H9 (cell line): Measurements from ENCODE around the gene TUBB4B. TPM values are rescaled to one million over a fixed set of nuclear protein-coding genes. Genes with fewer than 3 reads are reported as not detected.

Source experiments
- DNase-seq: peaks from one replicate; pipeline ENCODE4 v3.0.0-alpha.2; 2017
- H2AFZ ChIP-seq: one replicate; pipeline ENCODE4 v1.6.1; 2013; ENCODE audit warnings: mild to moderate bottlenecking, low read length, control low read depth, moderate library complexity
- H2AK5ac ChIP-seq: 2 replicates; pipeline ENCODE4 v1.6.1; 2013; ENCODE audit warnings: low read length, control low read depth, mixed read lengths; ENCODE audit not compliant: insufficient read length
- H2BK120ac ChIP-seq: one replicate; pipeline ENCODE4 v1.6.1; 2013; ENCODE audit warnings: low read depth, mild to moderate bottlenecking, low read length, control low read depth, inconsistent platforms; ENCODE audit not compliant: poor library complexity, severe bottlenecking
- H2BK12ac ChIP-seq: 2 replicates; pipeline ENCODE4 v1.6.1; 2013; ENCODE audit warnings: low read length, control low read depth, mixed read lengths, low read depth; ENCODE audit not compliant: insufficient read length
- H2BK15ac ChIP-seq: 2 replicates; pipeline ENCODE4 v1.6.1; 2013; ENCODE audit warnings: low read depth, low read length, control low read depth
- H2BK20ac ChIP-seq: one replicate; pipeline ENCODE4 v1.6.1; 2013; ENCODE audit warnings: low read depth, mild to moderate bottlenecking, low read length, control low read depth, inconsistent platforms; ENCODE audit not compliant: poor library complexity, severe bottlenecking
- H2BK5ac ChIP-seq: 2 replicates; pipeline ENCODE4 v1.6.1; 2013; ENCODE audit warnings: low read length, control low read depth, mixed read lengths; ENCODE audit not compliant: insufficient read length
- H3K14ac ChIP-seq: 2 replicates; pipeline ENCODE4 v1.6.1; 2013; ENCODE audit warnings: low read length, control low read depth; ENCODE audit not compliant: insufficient read depth
- H3K18ac ChIP-seq: 2 replicates; pipeline ENCODE4 v1.6.1; 2013; ENCODE audit warnings: low read depth, mild to moderate bottlenecking, mixed read lengths, low read length, control low read depth; ENCODE audit not compliant: insufficient read length
- H3K23ac ChIP-seq: 2 replicates; pipeline ENCODE4 v1.6.1; 2013; ENCODE audit warnings: low read length, control low read depth, mixed read lengths, low read depth; ENCODE audit not compliant: insufficient read length
- H3K23me2 ChIP-seq: 2 replicates; pipeline ENCODE4 v1.6.1; 2013; ENCODE audit warnings: low read depth, mild to moderate bottlenecking, mixed read lengths, low read length, control low read depth; ENCODE audit not compliant: insufficient read length, poor library complexity, severe bottlenecking
- H3K27ac ChIP-seq: 2 replicates; pipeline ENCODE4 v1.5.1; 2013; ENCODE audit warnings: low read length, control low read depth, mixed read lengths, low read depth; ENCODE audit not compliant: insufficient read length
- H3K27me3 ChIP-seq: 2 replicates; pipeline ENCODE4 v1.6.1; 2013; ENCODE audit warnings: low read length, control low read depth, inconsistent platforms; ENCODE audit not compliant: insufficient read depth
- H3K4ac ChIP-seq: 2 replicates; pipeline ENCODE4 v1.6.1; 2013; ENCODE audit warnings: low read depth, mild to moderate bottlenecking, control low read depth, inconsistent platforms, low read length, moderate library complexity
- H3K4me1 ChIP-seq: 2 replicates; pipeline ENCODE4 v1.6.1; 2013; ENCODE audit warnings: low read length, control low read depth, inconsistent platforms; ENCODE audit not compliant: insufficient read depth
- H3K4me2 ChIP-seq: 2 replicates; pipeline ENCODE4 v1.6.1; 2013; ENCODE audit warnings: low read length, control low read depth, mixed read lengths; ENCODE audit not compliant: insufficient read length, insufficient read depth
- H3K56ac ChIP-seq: 2 replicates; pipeline ENCODE4 v1.6.1; 2013; ENCODE audit warnings: low read depth, mild to moderate bottlenecking, mixed read lengths, low read length, control low read depth; ENCODE audit not compliant: insufficient read length
- H3K79me1 ChIP-seq: 2 replicates; pipeline ENCODE4 v1.6.1; 2013; ENCODE audit warnings: low read depth, mild to moderate bottlenecking, moderate library complexity, low read length, control low read depth, inconsistent platforms; ENCODE audit not compliant: insufficient read depth, poor library complexity, severe bottlenecking
- H3K79me2 ChIP-seq: 2 replicates; pipeline ENCODE4 v1.6.1; 2013; ENCODE audit warnings: low read length, control low read depth, inconsistent platforms; ENCODE audit not compliant: insufficient read depth
- H3K9ac ChIP-seq: 2 replicates; pipeline ENCODE4 v1.6.1; 2013; ENCODE audit warnings: low read length, control low read depth, mixed read lengths; ENCODE audit not compliant: insufficient read length; ENCODE audit errors: extremely low read depth
- H3K9me3 ChIP-seq: one replicate; pipeline ENCODE4 v1.6.1; 2013; ENCODE audit warnings: low read depth, low read length, inconsistent platforms; ENCODE audit not compliant: control insufficient read depth
- H3T11ph ChIP-seq: one replicate; pipeline ENCODE4 v1.6.1; 2013; ENCODE audit warnings: mild to moderate bottlenecking, low read length, control low read depth, inconsistent platforms
- H4K20me1 ChIP-seq: one replicate; pipeline ENCODE4 v1.6.1; 2013; ENCODE audit not compliant: control insufficient read depth, insufficient read length, insufficient read depth
- H4K5ac ChIP-seq: 2 replicates; pipeline ENCODE4 v1.6.1; 2013; ENCODE audit warnings: low read depth, mild to moderate bottlenecking, mixed read lengths, low read length, control low read depth; ENCODE audit not compliant: insufficient read length
- H4K8ac ChIP-seq: replicated peaks from 2 replicates; pipeline ENCODE4 v1.6.1; 2013; ENCODE audit warnings: low read length, control low read depth, mixed read lengths, low read depth; ENCODE audit not compliant: insufficient read length
- H4K91ac ChIP-seq: 2 replicates; pipeline ENCODE4 v1.6.1; 2013; ENCODE audit warnings: low read depth, mild to moderate bottlenecking, moderate library complexity, mixed read lengths, low read length, control low read depth; ENCODE audit not compliant: insufficient read length
- H3K27ac Mint-ChIP-seq, 3 experiments: 2 replicates in 2 of 3; 3 replicates in 1 of 3; pipeline ENCODE4 v1.8.0; 2020 to 2021; ENCODE audit warnings: mixed read lengths in 3 of 3, mild to moderate bottlenecking in 1 of 3, moderate library complexity in 1 of 3
- H3K27me3 Mint-ChIP-seq: 2 replicates; pipeline ENCODE4 v1.8.0; 2021; ENCODE audit warnings: low read depth, mild to moderate bottlenecking, moderate library complexity, mixed read lengths
- H3K36me3 Mint-ChIP-seq, 3 experiments: 2 replicates in 2 of 3; 3 replicates in 1 of 3; pipeline ENCODE4 v1.8.0; 2020 to 2021; ENCODE audit warnings: low read depth in 3 of 3, mixed read lengths in 3 of 3; ENCODE audit not compliant: insufficient read depth in 1 of 3
- H3K4me1 Mint-ChIP-seq, 2 experiments: 2 replicates each; pipeline ENCODE4 v1.8.0; 2020; ENCODE audit warnings: mixed read lengths in 2 of 2
- H3K4me3 Mint-ChIP-seq, 2 experiments: 2 replicates in 1 of 2; 3 replicates in 1 of 2; pipeline ENCODE4 v1.8.0; 2020 to 2021; ENCODE audit warnings: mild to moderate bottlenecking in 2 of 2, mixed read lengths in 2 of 2, moderate library complexity in 1 of 2
- H3K9me3 Mint-ChIP-seq, 2 experiments: 2 replicates in 1 of 2; 3 replicates in 1 of 2; pipeline ENCODE4 v1.8.0; 2020; ENCODE audit warnings: mild to moderate bottlenecking in 2 of 2, mixed read lengths in 2 of 2, moderate library complexity in 1 of 2
- CTCF ChIP-seq: fragments of 200-600 bp; sonication (generic); conservative IDR thresholded peaks from 3 replicates; pipeline ENCODE4 v1.8.0; 2021; ENCODE audit warnings: antibody characterized with exemption, mild to moderate bottlenecking
- WGBS: extraction: QIAGEN DNeasy Blood & Tissue Kit; methylation state at CpG from one replicate; pipeline ENCODE4 v1.1.7; 2013; ENCODE audit warnings: missing lambda C conversion rate, low lambda C conversion rate, mixed read lengths; ENCODE audit not compliant: insufficient read length; ENCODE audit errors: extremely low coverage; 5-methylcytosine and 5-hydroxymethylcytosine counted together
- total RNA-seq: library from RNA; stranded (reverse); gene quantifications from 2 replicates; pipeline ENCODE4 v1.2.1, GENCODE V29; 2021

Gene TUBB4B
- total RNA-seq, 1 experiment from 2014 or later, result 378 TPM

DNA sequence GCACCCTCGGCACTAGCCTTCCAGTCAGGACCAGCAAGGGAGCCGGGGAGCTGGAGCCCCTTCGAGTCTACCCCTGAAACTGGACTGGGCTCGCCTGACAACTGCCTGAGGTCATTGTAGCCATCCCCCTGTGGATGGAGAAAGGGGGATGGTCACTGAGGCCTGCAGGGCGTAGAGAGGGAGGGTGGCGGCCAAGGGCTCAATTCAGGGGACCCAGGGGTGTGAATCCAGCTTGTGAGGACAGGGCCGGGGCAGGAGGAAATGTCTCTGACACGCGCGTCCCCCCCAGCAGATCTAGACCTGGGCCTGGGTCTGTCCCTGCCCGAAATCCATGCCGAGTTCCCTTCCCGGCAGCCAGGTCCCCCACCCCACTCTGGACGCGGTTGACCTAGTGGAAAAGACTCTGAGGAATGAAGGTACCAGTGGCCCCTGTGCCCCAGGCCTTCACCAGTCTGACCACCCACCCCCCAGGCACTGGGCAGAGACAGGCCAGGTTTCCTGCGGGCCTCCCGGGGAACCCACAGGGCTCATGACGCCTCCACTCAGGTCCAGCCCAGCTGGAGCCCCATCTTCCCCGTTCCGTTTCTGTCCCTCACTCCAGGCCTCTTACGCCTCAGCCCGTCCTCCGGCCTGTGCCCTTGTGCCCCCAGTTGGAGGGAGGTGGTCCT, 9.6 kb upstream of the TUBB4B start:
- H2AFZ ChIP-seq, result no peak overlapping the region
- no peaks in the 10 kb centered on the region for H3K23me2 ChIP-seq
- no peak overlapping the region for H4K91ac ChIP-seq
- no CpG with 5 or more reads among the region's 23 CpGs for WGBS
- no peak overlapping the region for H2BK5ac ChIP-seq
- no peaks in the 10 kb centered on the region for H4K20me1 ChIP-seq
- H3K23ac ChIP-seq, result no peak overlapping the region
- Mint-ChIP-seq H3K27ac (no peak overlapping the region), H3K9me3 (no peaks in the 10 kb centered on the region), H3K4me3 (no peak overlapping the region), H3K36me3 (no peaks in the 10 kb centered on the region), H3K27me3 (peaks cover 7% of the 10 kb centered on the region), H3K4me1 (peaks cover 7 to 11% of the 10 kb centered on the region in 2 experiments)
- H3K56ac ChIP-seq, result no peak overlapping the region
- H3K9me3 ChIP-seq, result no peaks in the 10 kb centered on the region
- H3K9ac ChIP-seq, result no peak overlapping the region
- H3K79me2 ChIP-seq, result no peaks in the 10 kb centered on the region
- H3K18ac ChIP-seq, result no peak overlapping the region
- H3K4me1 ChIP-seq, result no peaks in the 10 kb centered on the region
- H3K14ac ChIP-seq, result no peak overlapping the region
- H2BK12ac ChIP-seq, result no peak overlapping the region
- H3K4me2 ChIP-seq, result no peak overlapping the region
- H2BK20ac ChIP-seq, result no peak overlapping the region
- H2AK5ac ChIP-seq, result no peak overlapping the region
- H4K8ac ChIP-seq, result no peak overlapping the region
- no peak overlapping the region for H2BK15ac ChIP-seq
- H3K27ac ChIP-seq, result no peak overlapping the region
- no peak overlapping the region for H3T11ph ChIP-seq
- no peak for TF ChIP-seq CTCF
- H3K79me1 ChIP-seq, result no peaks in the 10 kb centered on the region
- H4K5ac ChIP-seq, result no peak overlapping the region
- no peak overlapping the region for H2BK120ac ChIP-seq
- no peaks in the 10 kb centered on the region for H3K27me3 ChIP-seq
- DNase-seq, result no peak
- H3K4ac ChIP-seq, result no peak overlapping the region
